Body of pancreas (tissue), 4 donors: ENCODE data around the gene DFFA. TPM values are rescaled to one million over a fixed set of nuclear protein-coding genes. Genes with fewer than 3 reads are reported as not detected.

ENCODE experiments used
- ATAC-seq: fragments of 150-250 bp; one replicate; pipeline ENCODE4 v1.9.1; 2016
- DNase-seq, 4 donors: peaks; one replicate each; pipeline ENCODE4 v3.0.0-alpha.2; 2019
- H3K27ac ChIP-seq, 4 donors: fragments of 200-600 bp; sonication (generic); 1 replicate in 3 of 4; 2 replicates in 1 of 4; pipeline versions ENCODE4 v1.5.1 to v1.6.1; 2016 to 2019; ENCODE audit warnings: mild to moderate bottlenecking in 1 of 4, mixed read lengths in 1 of 4, moderate library complexity in 1 of 4
- H3K27me3 ChIP-seq, 2 donors: fragments of 200-600 bp; sonication (generic); one replicate each; pipeline ENCODE4 v1.6.0; 2016; ENCODE audit warnings: mild to moderate bottlenecking in 1 of 2
- H3K36me3 ChIP-seq, 2 donors: fragments of 200-600 bp; sonication (generic); replicated peaks in 1 of 2; 2 replicates each; pipeline ENCODE4 v1.5.1; 2016; ENCODE audit warnings: low read depth in 2 of 2; ENCODE audit not compliant: insufficient read depth in 1 of 2
- H3K4me1 ChIP-seq: fragments of 200-600 bp; sonication (generic); one replicate; pipeline ENCODE4 v1.6.0; 2016
- H3K4me3 ChIP-seq, 2 donors: fragments of 200-600 bp; sonication (generic); 1 replicate in 1 of 2; 2 replicates in 1 of 2; pipeline ENCODE4 v1.5.1; 2016 to 2019
- H3K9me3 ChIP-seq, 3 donors: fragments of 200-600 bp; sonication (generic); 1 replicate in 2 of 3; 2 replicates in 1 of 3; pipeline ENCODE4 v1.5.1; 2016
- CTCF ChIP-seq, 7 experiments: fragments of 450-650 bp in 4 of 7; fragments of 200-600 bp in 3 of 7; sonication (generic) in 3 of 7; IDR thresholded peaks; one replicate each; pipeline ENCODE4 v1.5.1; 2016 to 2019; ENCODE audit warnings: antibody characterized with exemption in 7 of 7
- POLR2A ChIP-seq, 3 donors: fragments of 450-650 bp; IDR thresholded peaks; one replicate each; pipeline ENCODE4 v1.6.1; 2016; ENCODE audit warnings: antibody characterized with exemption in 3 of 3, mild to moderate bottlenecking in 2 of 3
- WGBS, 2 donors: methylation state at CpG; one replicate each; pipeline ENCODE4 v1.1.5; 2017; 5-methylcytosine and 5-hydroxymethylcytosine counted together
- intact Hi-C: fragments of 100-400 bp; cut with DNase I; formaldehyde crosslinking; loops from one replicate; pipeline ENCODE4 v1.15.1; 2023
- total RNA-seq, 2 donors: library from RNA; depleted of rRNA; stranded (reverse); fragments of >200 nt; gene quantifications; one replicate each; pipeline ENCODE4 v1.1.0, GENCODE V29; 2016

Gene DFFA
- total RNA-seq, 2 donors from 2014 or later, result 13.5 TPM

DNA sequence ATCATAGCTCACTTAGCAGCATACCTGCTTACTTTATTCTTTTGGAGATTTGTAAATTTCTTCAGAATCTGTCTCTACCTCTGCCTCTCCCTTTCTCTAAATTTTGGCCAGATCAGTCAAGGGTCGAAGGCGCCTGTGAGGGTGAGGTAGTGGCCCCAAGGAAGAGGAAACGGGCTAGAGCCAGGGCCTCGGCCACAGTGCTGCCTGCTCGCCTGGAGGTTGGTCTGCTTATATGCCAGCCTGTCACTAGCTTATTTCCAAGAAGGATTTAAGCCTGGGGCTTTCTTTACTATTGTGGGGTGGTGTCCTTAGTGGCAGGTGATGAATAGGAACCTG lies 22.1 kb upstream of the DFFA start:
- Histone ChIP-seq H3K36me3 (no peaks in the 10 kb centered on the region), H3K27me3 (no peaks in the 10 kb centered on the region), H3K4me1 (peaks cover 17% of the 10 kb centered on the region), H3K9me3 (no peaks in the 10 kb centered on the region), H3K27ac (no peak overlapping the region), H3K4me3 (no peak overlapping the region)
- DNase-seq, result no peak
- ATAC-seq, result no peak
- intact Hi-C loops, result no loop called here
- TF ChIP-seq POLR2A (IDR thresholded peaks at IDR 0.05), result no peak
- 70 to 73% methylated on average over 4 to 5 of the region's 5 CpGs for WGBS, 2 donors

GRCh38 chr1:10490286-10490970 lies 18.1 kb upstream of the DFFA start:
- WGBS, 2 donors, result 74 to 81% methylated on average over 12 of the region's 12 CpGs
- DNase-seq (no peak), ATAC-seq (no peak)
- Histone ChIP-seq H3K27ac (no peak overlapping the region), H3K9me3 (no peaks in the 10 kb centered on the region), H3K36me3 (no peaks in the 10 kb centered on the region), H3K27me3 (no peaks in the 10 kb centered on the region), H3K4me1 (peaks cover 12% of the 10 kb centered on the region), H3K4me3 (no peak overlapping the region)
- intact Hi-C loops, result no loop called here
- no peak for TF ChIP-seq CTCF (IDR thresholded peaks at IDR 0.05)
- TF ChIP-seq POLR2A (IDR thresholded peaks at IDR 0.05), result no peak

- DNase-seq (no peak), ATAC-seq (no peak)
- intact Hi-C loops, result no loop called here
- no peak overlapping the region for H3K4me3 ChIP-seq
- no peaks in the 10 kb centered on the region for H3K36me3 ChIP-seq
- H3K4me1 ChIP-seq, result peaks cover 2% of the 10 kb centered on the region
- no peak overlapping the region for H3K27ac ChIP-seq
- TF ChIP-seq CTCF (IDR thresholded peaks at IDR 0.05) (no peak), POLR2A (IDR thresholded peaks at IDR 0.05) (no peak)
- H3K9me3 ChIP-seq, result no peaks in the 10 kb centered on the region
- 33 to 59% methylated on average over 4 of the region's 4 CpGs for WGBS, 2 donors
- no peaks in the 10 kb centered on the region for H3K27me3 ChIP-seq
Observed at GRCh38 chr1:10489291-10490055, 17.1 kb upstream of the DFFA start.

DNA sequence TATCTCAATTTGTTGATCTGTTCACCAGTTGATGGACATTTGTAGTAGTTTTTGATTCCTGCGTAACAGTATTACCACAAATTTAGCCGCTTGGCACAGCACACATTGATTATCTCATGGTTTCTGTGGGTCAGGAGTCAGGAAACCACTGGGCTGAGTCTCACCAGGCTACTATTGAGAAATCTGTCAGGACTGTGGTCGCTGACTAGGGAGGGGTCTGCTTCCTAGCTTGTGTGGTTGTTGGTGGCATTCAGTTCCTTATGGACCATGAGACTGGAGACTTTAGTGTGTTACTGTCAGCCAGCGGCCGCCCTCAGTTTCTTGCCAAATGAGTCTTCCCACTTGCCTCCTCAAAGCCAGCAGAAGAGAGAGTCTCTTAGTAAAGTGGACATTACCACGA lies 12.2 kb upstream of the DFFA start:
- DNase-seq, result peak in 1 of 4 donors; percentile 36
- intact Hi-C loops, result no loop called here
- 76 to 87% methylated on average over 6 of the region's 6 CpGs for WGBS, 2 donors
- no peaks in the 10 kb centered on the region for H3K36me3 ChIP-seq
- H3K9me3 ChIP-seq, result no peaks in the 10 kb centered on the region
- no peaks in the 10 kb centered on the region for H3K27me3 ChIP-seq
- TF ChIP-seq POLR2A (IDR thresholded peaks at IDR 0.05) (no peak), CTCF (IDR thresholded peaks at IDR 0.05) (no peak)
- no peaks in the 10 kb centered on the region for H3K4me1 ChIP-seq
- no peak for ATAC-seq
- no peak overlapping the region for H3K4me3 ChIP-seq
- H3K27ac ChIP-seq, result no peak overlapping the region

GRCh38 chr1:10480614-10481013 lies 8.3 kb upstream of the DFFA start:
- 40 to 59% methylated on average over 2 of the region's 2 CpGs for WGBS, 2 donors
- no peak for TF ChIP-seq CTCF (IDR thresholded peaks at IDR 0.05)
- no peak overlapping the region for H3K4me3 ChIP-seq
- peaks cover 12% of the 10 kb centered on the region for H3K4me1 ChIP-seq
- intact Hi-C loops, result no loop called here
- no peaks in the 10 kb centered on the region for H3K27me3 ChIP-seq
- ATAC-seq, result no peak
- no peak overlapping the region for H3K27ac ChIP-seq
- DNase-seq, result no peak
- no peaks in the 10 kb centered on the region for H3K9me3 ChIP-seq
- H3K36me3 ChIP-seq, result no peaks in the 10 kb centered on the region
